ENCODE measurements around the gene LRP1-AS. TPM values are rescaled to one million over a fixed set of nuclear protein-coding genes. Genes with fewer than 3 reads are reported as not detected.

Gene LRP1-AS
- total RNA-seq, 1 donor from 2014 or later, result 0.46 TPM

GRCh38 chr12:57168058-57168457, 20.6 kb upstream of the LRP1-AS start:
- H3K4me3 Mint-ChIP-seq (ENCODE audit: unreplicated experiment), result no peak overlapping the region
- no peak for DNase-seq (ENCODE audit: low spot score)
- H3K9me3 Mint-ChIP-seq (ENCODE audit: unreplicated experiment), result no peaks in the 10 kb centered on the region
- H3K27ac Mint-ChIP-seq (ENCODE audit: unreplicated experiment), result no peak overlapping the region
- H3K27me3 Mint-ChIP-seq (ENCODE audit: unreplicated experiment), result peaks cover 35% of the 10 kb centered on the region
- TF ChIP-seq CTCF (IDR thresholded peaks at IDR 0.05; ENCODE audit: unreplicated experiment), result no peak
- H3K36me3 Mint-ChIP-seq (ENCODE audit: low read depth, unreplicated experiment), result peaks cover 5% of the 10 kb centered on the region
- H3K4me1 Mint-ChIP-seq (ENCODE audit: unreplicated experiment), result peaks cover 3% of the 10 kb centered on the region

GRCh38 chr12:57166971-57167371, 19.6 kb upstream of the LRP1-AS start:
- Mint-ChIP-seq H3K27me3 (ENCODE audit: unreplicated experiment) (peaks cover 28% of the 10 kb centered on the region), H3K27ac (ENCODE audit: unreplicated experiment) (no peak overlapping the region), H3K36me3 (ENCODE audit: low read depth, unreplicated experiment) (peaks cover 5% of the 10 kb centered on the region), H3K4me1 (ENCODE audit: unreplicated experiment) (peaks cover 7% of the 10 kb centered on the region), H3K4me3 (ENCODE audit: unreplicated experiment) (no peak overlapping the region), H3K9me3 (ENCODE audit: unreplicated experiment) (no peaks in the 10 kb centered on the region)
- DNase-seq (ENCODE audit: low spot score), result no peak
- TF ChIP-seq CTCF (IDR thresholded peaks at IDR 0.05; ENCODE audit: unreplicated experiment), result no peak

GRCh38 chr12:57165741-57166140, 18.3 kb upstream of the LRP1-AS start:
- Mint-ChIP-seq H3K4me1 (ENCODE audit: unreplicated experiment) (peaks cover 11% of the 10 kb centered on the region), H3K27ac (ENCODE audit: unreplicated experiment) (no peak overlapping the region), H3K36me3 (ENCODE audit: low read depth, unreplicated experiment) (peaks cover 14% of the 10 kb centered on the region), H3K9me3 (ENCODE audit: unreplicated experiment) (no peaks in the 10 kb centered on the region), H3K27me3 (ENCODE audit: unreplicated experiment) (peaks cover 25% of the 10 kb centered on the region), H3K4me3 (ENCODE audit: unreplicated experiment) (no peak overlapping the region)
- DNase-seq (ENCODE audit: low spot score), result no peak
- no peak for TF ChIP-seq CTCF (IDR thresholded peaks at IDR 0.05; ENCODE audit: unreplicated experiment)

GRCh38 chr12:57164966-57165625, 17.7 kb upstream of the LRP1-AS start:
- H3K9me3 Mint-ChIP-seq (ENCODE audit: unreplicated experiment), result no peaks in the 10 kb centered on the region
- H3K36me3 Mint-ChIP-seq (ENCODE audit: low read depth, unreplicated experiment), result peaks cover 18% of the 10 kb centered on the region
- peaks cover 27% of the 10 kb centered on the region for H3K27me3 Mint-ChIP-seq (ENCODE audit: unreplicated experiment)
- H3K27ac Mint-ChIP-seq (ENCODE audit: unreplicated experiment), result no peak overlapping the region
- TF ChIP-seq CTCF (IDR thresholded peaks at IDR 0.05; ENCODE audit: unreplicated experiment), result no peak
- peaks cover 11% of the 10 kb centered on the region for H3K4me1 Mint-ChIP-seq (ENCODE audit: unreplicated experiment)
- DNase-seq (ENCODE audit: low spot score), result no peak
- no peak overlapping the region for H3K4me3 Mint-ChIP-seq (ENCODE audit: unreplicated experiment)

GRCh38 chr12:57164454-57164853, 17.0 kb upstream of the LRP1-AS start:
- H3K4me1 Mint-ChIP-seq (ENCODE audit: unreplicated experiment), result peaks cover 11% of the 10 kb centered on the region
- H3K27ac Mint-ChIP-seq (ENCODE audit: unreplicated experiment), result no peak overlapping the region
- no peak for DNase-seq (ENCODE audit: low spot score)
- H3K27me3 Mint-ChIP-seq (ENCODE audit: unreplicated experiment), result peaks cover 25% of the 10 kb centered on the region
- no peaks in the 10 kb centered on the region for H3K9me3 Mint-ChIP-seq (ENCODE audit: unreplicated experiment)
- peaks cover 18% of the 10 kb centered on the region for H3K36me3 Mint-ChIP-seq (ENCODE audit: low read depth, unreplicated experiment)
- no peak overlapping the region for H3K4me3 Mint-ChIP-seq (ENCODE audit: unreplicated experiment)
- TF ChIP-seq CTCF (IDR thresholded peaks at IDR 0.05; ENCODE audit: unreplicated experiment), result no peak

Measured in endothelial cell (in vitro differentiated cells).